ENCODE data around the gene GXYLT2. TPM values are rescaled to one million over a fixed set of nuclear protein-coding genes. Genes with fewer than 3 reads are reported as not detected.
"Not testable (repeated sequence)": the region's sequence is repeated elsewhere in the genome, so short reads cannot be mapped to it uniquely, and the experiment has no call there.

The GXYLT2 gene
- total RNA-seq, 1 donor from 2014 or later, result 4.7 TPM

GRCh38 chr3:72892081-72892775 lies 4.4 kb downstream of the GXYLT2 start:
- DNase-seq, result peak; percentile 35

DNA sequence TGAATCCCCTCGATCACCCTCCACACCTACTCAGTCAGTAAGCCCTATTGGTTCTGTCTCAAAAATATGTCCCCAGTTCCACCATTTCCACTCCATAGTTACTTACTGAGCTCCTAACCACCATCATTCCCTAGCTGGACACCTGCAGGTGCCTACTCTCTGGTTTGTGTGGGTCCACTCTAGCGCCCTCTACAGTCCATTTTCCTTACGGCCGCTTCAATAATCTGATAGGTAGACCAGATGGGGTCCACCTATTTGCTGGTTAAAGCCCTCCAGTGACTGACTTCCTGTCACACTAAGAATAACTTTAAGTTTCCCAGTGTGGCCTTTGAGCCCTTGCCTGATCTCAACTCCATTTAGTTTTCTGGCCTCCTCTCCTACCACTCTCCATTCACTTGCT lies 5.0 kb downstream of the GXYLT2 start:
- DNase-seq, result no peak

- DNase-seq, result no peak
Observed at GRCh38 chr3:72894976-72895552, 7.2 kb downstream of the GXYLT2 start.

- DNase-seq, result no peak
Observed at GRCh38 chr3:72896996-72897757, 9.3 kb downstream of the GXYLT2 start.

DNA sequence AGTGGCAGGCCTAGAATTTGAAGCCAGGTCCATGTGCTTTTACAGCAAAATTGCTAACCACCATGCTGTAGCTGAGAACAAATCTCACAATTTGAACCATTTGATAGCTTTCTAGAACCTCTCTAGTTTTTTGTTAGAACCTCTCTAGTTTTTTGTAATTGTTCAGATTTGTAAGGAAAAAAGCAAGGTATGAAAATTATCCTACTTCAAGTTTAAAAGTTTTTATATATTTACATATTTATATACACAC lies 9.8 kb downstream of the GXYLT2 start:
- DNase-seq, result no peak

- DNase-seq, result no peak
Observed at GRCh38 chr3:72899349-72899765, 11.5 kb downstream of the GXYLT2 start.

DNA sequence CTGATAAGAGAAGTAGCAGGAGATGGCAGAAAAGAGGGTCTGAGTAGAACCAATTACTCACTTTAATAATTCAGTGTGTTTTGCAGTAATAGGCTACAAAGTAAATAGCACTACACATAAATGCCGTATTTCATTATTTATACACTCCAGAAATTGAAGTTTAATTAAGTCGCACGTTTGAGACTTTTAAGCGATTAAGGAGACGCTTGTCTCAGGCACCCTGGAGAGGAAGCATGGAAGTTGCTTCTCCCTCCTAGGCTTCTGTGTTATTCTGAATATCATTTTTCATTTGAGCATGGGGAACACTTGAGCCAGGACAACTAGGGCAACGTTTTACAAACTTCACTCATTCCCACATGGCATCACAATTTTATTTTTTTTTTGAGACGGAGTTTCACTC lies 12.2 kb downstream of the GXYLT2 start:
- no peak for DNase-seq

GRCh38 chr3:72901840-72902239 lies 14.0 kb downstream of the GXYLT2 start:
- no peak for DNase-seq

DNA sequence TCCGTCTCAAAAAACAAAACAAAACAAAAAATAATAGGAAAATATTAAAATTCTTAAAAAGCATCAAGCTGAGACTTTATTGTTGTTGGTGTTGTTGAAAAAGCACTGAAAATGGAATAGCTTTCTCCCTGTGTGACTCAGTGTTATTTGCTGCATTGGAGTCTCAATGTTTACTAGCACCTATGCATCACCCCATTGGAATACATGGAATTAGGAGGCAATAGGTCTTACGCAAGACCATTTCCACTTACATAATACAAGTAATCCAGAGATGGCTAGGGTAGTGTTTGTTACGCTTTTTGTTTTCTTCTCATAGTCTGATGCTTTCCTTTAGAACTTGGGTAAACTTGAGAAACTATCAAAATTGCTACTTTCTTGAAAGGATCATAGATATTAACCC lies 15.2 kb downstream of the GXYLT2 start:
- no peak for DNase-seq

DNA sequence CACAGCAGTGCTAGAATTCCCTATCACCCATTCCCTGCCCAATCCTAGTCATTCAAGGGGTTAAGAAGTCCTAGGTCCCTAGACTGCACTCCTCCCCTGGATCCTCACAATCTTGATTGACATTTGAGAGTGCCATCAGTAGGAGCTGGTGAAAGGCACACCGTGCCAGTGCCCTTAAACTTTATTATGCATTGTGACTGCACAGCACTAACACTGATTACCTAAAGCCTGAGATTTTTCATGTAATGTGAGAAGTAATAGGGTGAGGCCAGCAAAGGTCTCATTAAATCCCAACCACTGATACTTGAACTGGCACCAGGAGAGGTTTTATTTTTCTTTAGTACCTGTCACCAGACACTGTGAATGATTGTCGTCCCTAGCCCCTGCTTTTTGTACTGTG lies 16.3 kb downstream of the GXYLT2 start:
- DNase-seq, result no peak

DNA sequence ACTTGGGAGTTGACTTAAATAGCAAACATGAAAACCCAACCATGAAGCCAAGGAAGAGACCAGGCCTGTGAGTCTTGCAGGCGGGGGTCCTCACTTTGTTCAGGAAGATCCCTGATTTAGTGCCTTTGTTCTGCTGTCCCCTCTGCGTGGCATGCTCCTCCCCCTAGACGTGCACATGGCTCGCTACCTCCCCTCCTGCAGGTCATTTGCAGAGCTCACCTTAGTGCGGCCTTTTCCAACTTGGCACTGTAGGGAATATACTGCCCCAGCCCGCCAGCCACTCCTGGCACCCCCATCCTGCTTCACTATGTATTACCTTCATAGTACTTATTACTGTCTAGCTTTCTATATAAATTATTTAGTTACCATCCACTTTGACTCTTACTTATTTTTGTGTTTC lies 18.3 kb downstream of the GXYLT2 start:
- no peak for DNase-seq

DNA sequence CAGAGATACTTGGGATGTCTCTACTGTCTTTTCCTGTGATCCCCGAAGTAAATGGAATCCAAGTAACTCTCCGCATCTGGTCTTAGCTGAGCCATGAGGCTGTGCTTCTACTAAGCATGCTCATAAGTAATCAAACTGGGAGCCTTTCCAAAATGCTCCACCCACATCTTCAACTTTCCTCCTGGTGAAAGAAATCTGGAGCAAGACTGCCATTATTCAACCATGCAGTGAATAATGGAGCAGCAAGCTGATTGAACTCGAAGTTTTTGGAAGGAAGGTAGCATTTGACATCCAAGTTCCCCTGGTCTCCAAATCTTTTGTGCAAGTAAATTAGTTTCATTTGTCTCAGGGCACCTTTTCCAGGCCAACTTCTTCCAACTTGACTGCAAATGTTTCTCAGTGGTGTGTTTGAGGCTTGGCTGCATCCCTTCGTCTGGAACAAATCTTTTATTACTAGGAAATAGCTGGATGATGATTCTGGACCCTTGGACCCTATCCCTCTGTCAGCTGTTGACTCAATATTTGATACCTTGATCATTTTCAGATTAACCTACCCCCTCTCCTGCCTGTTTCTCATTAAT lies 19.4 kb downstream of the GXYLT2 start:
- peak; percentile 6 for DNase-seq

DNA sequence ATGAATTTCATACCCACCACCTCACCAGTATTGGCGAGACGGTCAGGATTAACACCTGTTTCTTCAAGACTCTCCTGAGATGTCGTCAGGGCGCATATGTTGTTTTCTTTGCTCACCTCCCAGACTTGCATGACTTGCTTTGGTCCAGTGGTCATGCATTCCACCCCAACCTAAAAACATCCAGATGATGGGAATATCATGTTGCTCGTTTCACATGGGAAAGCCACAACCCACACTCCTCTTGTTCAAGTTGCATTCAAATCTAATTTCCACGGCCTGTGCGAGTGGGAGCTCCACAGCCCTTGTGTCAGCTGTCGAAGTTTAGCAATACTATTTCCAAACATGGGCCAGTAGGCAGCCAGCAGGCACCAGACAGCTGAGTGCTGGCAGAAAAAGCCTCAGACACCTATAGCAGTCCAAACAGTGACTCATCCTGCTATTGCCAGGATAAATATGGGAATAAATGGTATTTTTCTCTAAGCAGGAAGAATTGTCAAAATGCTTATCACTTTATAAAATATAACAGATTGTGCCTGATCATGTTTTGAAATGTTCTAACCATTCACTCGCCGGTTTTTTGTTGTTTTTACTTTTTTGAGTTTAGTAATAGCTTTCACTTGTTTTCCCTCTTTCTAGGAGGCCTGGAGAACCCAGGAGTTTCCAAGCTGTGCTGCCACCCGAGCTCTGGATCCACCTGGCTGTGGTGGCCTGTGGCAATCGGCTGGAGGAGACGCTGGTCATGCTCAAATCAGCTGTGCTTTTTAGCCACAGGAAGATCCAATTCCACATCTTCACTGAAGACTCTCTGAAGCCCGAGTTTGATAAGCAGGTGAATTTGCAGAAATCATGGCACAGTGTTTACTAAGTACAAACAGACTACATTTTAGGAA lies 20.1 kb downstream of the GXYLT2 start:
- DNase-seq, result peak; percentile 23

GRCh38 chr3:72909591-72909990 lies 21.7 kb downstream of the GXYLT2 start:
- DNase-seq, result no peak

- no peak for DNase-seq
Observed at GRCh38 chr3:72912532-72912931, 24.7 kb downstream of the GXYLT2 start.

- no peak for DNase-seq
Observed at GRCh38 chr3:72914383-72914782, 26.5 kb downstream of the GXYLT2 start.

DNA sequence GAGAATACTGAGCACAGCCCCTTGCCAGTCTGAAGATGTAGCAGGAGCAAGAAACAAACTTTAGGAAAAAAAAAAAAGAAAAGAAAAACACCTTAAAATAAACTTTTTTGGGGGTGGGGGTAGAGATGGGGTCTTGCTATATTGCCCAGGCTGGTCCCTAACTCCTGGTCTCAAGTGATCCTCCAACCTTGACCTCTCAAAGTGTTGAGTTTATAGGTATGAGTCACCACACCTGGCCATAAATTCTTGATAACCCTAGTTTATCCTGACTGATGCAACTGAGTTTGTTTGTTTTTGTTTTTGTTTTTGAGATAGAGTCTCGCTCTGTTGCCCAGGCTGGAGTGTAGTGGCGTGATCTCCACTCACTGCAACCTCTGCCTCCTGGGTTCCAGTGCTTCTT lies 28.4 kb downstream of the GXYLT2 start:
- DNase-seq, result no peak

GRCh38 chr3:72919520-72919919 lies 31.7 kb downstream of the GXYLT2 start:
- no peak for DNase-seq

- no peak for DNase-seq
Observed at GRCh38 chr3:72924055-72924454, 36.2 kb downstream of the GXYLT2 start.

- DNase-seq, result not testable (repeated sequence)
Observed at GRCh38 chr3:72928781-72929735, 41.2 kb downstream of the GXYLT2 start.

GRCh38 chr3:72930754-72931153 lies 42.9 kb downstream of the GXYLT2 start:
- DNase-seq, result no peak

Measured in occipital lobe (tissue), 2 donors.